SK-N-SH (cell line): ENCODE data around the gene ME1. TPM values are rescaled to one million over a fixed set of nuclear protein-coding genes. Genes with fewer than 3 reads are reported as not detected.
A peak's percentile ranks its signal among the peaks of the same experiment; 100 is the strongest.

Experiments used
- CTCF ChIA-PET: fragments of 300-600, 350-600 bp; formaldehyde crosslinking; extraction: SDS; loops from one replicate; lab custom pipeline; 2021; lab: Yijun Ruan, JAX
- POLR2A ChIA-PET: fragments of 350-600 bp; sonication (Branson Sonifier 250); formaldehyde crosslinking; extraction: SDS; loops from one replicate; lab custom pipeline; 2020; ENCODE audit warnings: antibody characterized with exemption, inconsistent platforms; lab: Yijun Ruan, JAX
- DNase-seq: peaks from one replicate; pipeline ENCODE4 v3.0.0; 2012
- H2AFZ ChIP-seq: fragments of 200-600 bp; sonication (generic); 2 replicates; pipeline ENCODE4 v1.8.1; 2016; ENCODE audit warnings: antibody characterized with exemption, mild to moderate bottlenecking, low read depth
- H3F3A ChIP-seq: fragments of 200-600 bp; sonication (generic); replicated peaks from 2 replicates; pipeline ENCODE3; 2016; ENCODE audit warnings: antibody characterized with exemption, mild to moderate bottlenecking; ENCODE audit not compliant: insufficient read depth
- H3K27ac ChIP-seq, 2 experiments: fragments of 200-500 bp in 1 of 2; fragments of 200-600 bp in 1 of 2; sonication (Bioruptor generic) in 1 of 2; sonication (generic), shearing (Covaris generic) in 1 of 2; 2 replicates each; pipeline versions ENCODE4 v1.5.1 to v1.6.1; 2014 to 2016; ENCODE audit warnings: low read depth in 2 of 2, inconsistent platforms in 1 of 2, low read length in 1 of 2, mild to moderate bottlenecking in 1 of 2, mixed read lengths in 1 of 2
- H3K27me3 ChIP-seq: fragments of 200-600 bp; sonication (generic), shearing (Covaris generic); 2 replicates; pipeline ENCODE4 v1.6.1; 2016; ENCODE audit warnings: mixed run types; ENCODE audit not compliant: insufficient read depth
- H3K36me3 ChIP-seq, 2 experiments: fragments of 200-500 bp in 1 of 2; fragments of 200-600 bp in 1 of 2; sonication (Bioruptor generic) in 1 of 2; sonication (generic) in 1 of 2; replicated peaks in 1 of 2; 2 replicates each; pipeline versions ENCODE3 to v1.5.1; 2014 to 2016; ENCODE audit warnings: low read length in 1 of 2, mild to moderate bottlenecking in 1 of 2; ENCODE audit not compliant: insufficient read depth in 2 of 2, control insufficient read depth in 1 of 2
- H3K4me1 ChIP-seq, 2 experiments: fragments of 200-500 bp in 1 of 2; fragments of 200-600 bp in 1 of 2; sonication (Bioruptor generic) in 1 of 2; sonication (generic), shearing (Covaris generic) in 1 of 2; 2 replicates each; pipeline versions ENCODE4 v1.5.1 to v1.6.1; 2014 to 2016; ENCODE audit warnings: low read depth in 1 of 2, low read length in 1 of 2, mixed run types in 1 of 2; ENCODE audit not compliant: insufficient read depth in 2 of 2, control insufficient read depth in 1 of 2
- H3K4me2 ChIP-seq: fragments of 200-600 bp; sonication (generic), shearing (Covaris generic); 2 replicates; pipeline ENCODE4 v1.6.1; 2017; ENCODE audit warnings: mixed run types
- H3K4me3 ChIP-seq, 2 experiments: fragments of 200-500 bp in 1 of 2; fragments of 200-600 bp in 1 of 2; sonication (Bioruptor generic) in 1 of 2; sonication (generic), shearing (Covaris generic) in 1 of 2; 2 replicates each; pipeline versions ENCODE4 v1.5.1 to v1.8.1; 2014 to 2016; ENCODE audit warnings: low read depth in 2 of 2, inconsistent platforms in 1 of 2, low read length in 1 of 2, mild to moderate bottlenecking in 1 of 2, mixed read lengths in 1 of 2, moderate library complexity in 1 of 2
- H3K79me2 ChIP-seq: fragments of 200-600 bp; sonication (generic); 2 replicates; pipeline ENCODE4 v1.8.1; 2017; ENCODE audit warnings: mild to moderate bottlenecking; ENCODE audit not compliant: insufficient read depth
- H3K9ac ChIP-seq: fragments of 200-600 bp; sonication (generic); 2 replicates; pipeline ENCODE4 v1.6.1; 2017; ENCODE audit warnings: mixed run types
- H3K9me2 ChIP-seq: fragments of 200-600 bp; sonication (generic); 2 replicates; pipeline ENCODE4 v1.6.1; 2017; ENCODE audit warnings: mixed run types
- H3K9me3 ChIP-seq: fragments of 200-600 bp; sonication (generic); 2 replicates; pipeline ENCODE4 v1.6.1; 2017; ENCODE audit warnings: mixed run types, mild to moderate bottlenecking, moderate library complexity
- H4K20me1 ChIP-seq: fragments of 200-600 bp; sonication (generic); 2 replicates; pipeline ENCODE4 v1.6.1; 2017; ENCODE audit warnings: mild to moderate bottlenecking, mixed run types; ENCODE audit not compliant: insufficient read depth
- ELF1 ChIP-seq: IDR thresholded peaks from 2 replicates; pipeline ENCODE4 v1.4.0; 2012
- EP300 ChIP-seq, 2 experiments: IDR thresholded peaks; 2 replicates each; pipeline versions ENCODE4 v1.4.0 to v1.6.1; 2012; ENCODE audit warnings: borderline replicate concordance in 1 of 2, low read depth in 1 of 2, low read length in 1 of 2
- EZH2phosphoT487 ChIP-seq: fragments of 200-600 bp; sonication (generic); IDR thresholded peaks from 2 replicates; pipeline ENCODE4 v1.6.1; 2017; ENCODE audit warnings: low read depth, mixed run types, mild to moderate bottlenecking, antibody characterized with exemption, moderate library complexity, borderline replicate concordance
- FOXJ3 ChIP-seq: sonication (generic); formaldehyde crosslinking; IDR thresholded peaks from 2 replicates; pipeline ENCODE4 v1.5.1; 2020; ENCODE audit warnings: mild to moderate bottlenecking, missing genetic modification reagents
- GABPA ChIP-seq: IDR thresholded peaks from 2 replicates; pipeline ENCODE4 v1.4.0; 2012; ENCODE audit warnings: low read depth, mild to moderate bottlenecking
- JUND ChIP-seq: IDR thresholded peaks from 2 replicates; pipeline ENCODE4 v1.4.0; 2012
- MXI1 ChIP-seq: IDR thresholded peaks from 2 replicates; pipeline ENCODE4 v1.6.1; 2012; ENCODE audit warnings: mild to moderate bottlenecking, low read depth, low read length, improper control_type of control experiment
- NFIC ChIP-seq: IDR thresholded peaks from 2 replicates; pipeline ENCODE4 v1.4.0; 2012; ENCODE audit warnings: borderline replicate concordance
- POLR2AphosphoS5 ChIP-seq: IDR thresholded peaks from 2 replicates; pipeline ENCODE4 v1.6.1; 2012; ENCODE audit warnings: low read depth, low read length
- RAD21 ChIP-seq: IDR thresholded peaks from 2 replicates; pipeline ENCODE4 v1.6.1; 2012; ENCODE audit warnings: mild to moderate bottlenecking, low read length
- RFX5 ChIP-seq: IDR thresholded peaks from 2 replicates; pipeline ENCODE4 v1.6.1; 2012; ENCODE audit warnings: mild to moderate bottlenecking, improper control_type of control experiment, low read length
- RXRA ChIP-seq: IDR thresholded peaks from 2 replicates; pipeline ENCODE4 v1.4.0; 2012; ENCODE audit warnings: low read depth, mild to moderate bottlenecking, borderline replicate concordance
- SMC3 ChIP-seq: IDR thresholded peaks from 2 replicates; pipeline ENCODE4 v1.6.1; 2012; ENCODE audit warnings: low read depth, low read length, improper control_type of control experiment
- TAF1 ChIP-seq: IDR thresholded peaks from 2 replicates; pipeline ENCODE4 v1.6.1; 2012; ENCODE audit warnings: low read depth, mild to moderate bottlenecking, low read length, moderate library complexity, borderline replicate concordance
- TEAD4 ChIP-seq: IDR thresholded peaks from 2 replicates; pipeline ENCODE4 v1.4.0; 2012; ENCODE audit warnings: mild to moderate bottlenecking, borderline replicate concordance; ENCODE audit not compliant: insufficient read depth
- YY1 ChIP-seq: IDR thresholded peaks from 2 replicates; pipeline ENCODE4 v1.4.0; 2012; ENCODE audit warnings: low read depth, mild to moderate bottlenecking
- WGBS: methylation state at CpG from one replicate; pipeline ENCODE4 v1.1.6; 2017; ENCODE audit warnings: low lambda C conversion rate; 5-methylcytosine and 5-hydroxymethylcytosine counted together
- polyA plus RNA-seq, 3 experiments: library from polyadenylated mRNA; depleted of rRNA; stranded (reverse); fragments of >200 nt; gene quantifications; 2 replicates each; pipeline ENCODE4 v1.2.3, GENCODE V29; 2012
- TF ChIP-seq, protein P1 (sequence below): fragments of 150-350 bp; IDR thresholded peaks from 2 replicates; pipeline ENCODE4 v1.6.1; 2017; ENCODE audit warnings: antibody characterized with exemption, low read length, low read depth, borderline replicate concordance
- TF ChIP-seq, protein P2 (sequence below): IDR thresholded peaks from 2 replicates; pipeline ENCODE4 v1.4.0; 2012; ENCODE audit warnings: low read depth, borderline replicate concordance
- TF ChIP-seq, protein P3 (sequence below): fragments of 150-350 bp; IDR thresholded peaks from 2 replicates; pipeline ENCODE4 v1.6.1; 2016; ENCODE audit warnings: mild to moderate bottlenecking, low read depth, low read length
- TF ChIP-seq, protein P4 (sequence below): IDR thresholded peaks from 2 replicates; pipeline ENCODE4 v1.4.0; 2012; ENCODE audit warnings: low read depth
- TF ChIP-seq, protein P5 (sequence below): fragments of 200-600 bp; sonication (generic); IDR thresholded peaks from 2 replicates; pipeline ENCODE4 v1.6.1; 2017; ENCODE audit warnings: antibody characterized with exemption, mild to moderate bottlenecking, moderate library complexity
- TF ChIP-seq, protein P6 (sequence below): IDR thresholded peaks from 2 replicates; pipeline ENCODE4 v1.6.1; 2012; ENCODE audit warnings: mild to moderate bottlenecking, low read depth, low read length, moderate library complexity
- TF ChIP-seq, protein P7 (sequence below): IDR thresholded peaks from 2 replicates; pipeline ENCODE4; 2012

Gene ME1
- polyA plus RNA-seq, 1 of the 3 experiments (the other 2 are of a cell fraction): 4.9 TPM

DNA sequence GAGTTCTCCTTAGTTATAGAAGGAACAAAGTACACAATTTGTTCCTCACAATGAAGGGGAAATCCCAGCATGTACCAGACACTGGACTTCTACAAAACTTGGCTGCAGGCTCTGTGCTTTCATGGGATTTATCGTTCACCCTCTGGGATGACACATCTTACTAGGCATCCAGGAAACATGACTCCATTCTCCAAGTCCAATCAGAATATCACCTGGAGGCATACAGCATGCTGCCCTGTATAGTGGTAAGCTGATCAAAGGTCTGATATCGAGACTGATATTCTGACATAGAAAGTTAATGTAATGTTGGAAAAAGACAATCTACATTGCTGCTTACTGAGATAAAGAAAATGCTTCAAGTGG is 231.0 kb downstream of the ME1 start:
- peaks cover 21% of the 10 kb centered on the region for H3F3A ChIP-seq
- H3K9me3 ChIP-seq: no peaks in the 10 kb centered on the region
- ChIA-PET CTCF (interaction anchor here (1.2 to 2.2 kb wide), 4 partner anchors 10 to 314 kb away, joined by 3 to 9 read pairs (median 4); no protein-coding TSS in a partner anchor), POLR2A (no interaction called here)
- H3K27ac ChIP-seq: peak overlapping the region in 1 of 2 experiments; percentile 57; a peak in 2 of 4 replicates
- H3K36me3 ChIP-seq: peaks cover 15 to 27% of the 10 kb centered on the region in 2 experiments
- no peak overlapping the region for H2AFZ ChIP-seq
- H3K4me1 ChIP-seq: peaks cover 3 to 20% of the 10 kb centered on the region in 2 experiments; a peak in 2 of 4 replicates
- no peaks in the 10 kb centered on the region for H3K9me2 ChIP-seq
- H4K20me1 ChIP-seq: no peaks in the 10 kb centered on the region
- no peak overlapping the region for H3K4me2 ChIP-seq
- H3K9ac ChIP-seq: no peak overlapping the region
- H3K79me2 ChIP-seq: peaks cover 2% of the 10 kb centered on the region
- no peak for DNase-seq
- WGBS: 17% methylated on average over 2 of the region's 2 CpGs
- H3K4me3 ChIP-seq: no peak overlapping the region
- no peaks in the 10 kb centered on the region for H3K27me3 ChIP-seq
- TF ChIP-seq EP300 (IDR thresholded peaks at IDR 0.05; ENCODE audit: borderline replicate concordance in 1 of 2, low read depth in 1 of 2, low read length in 1 of 2) (no peak), POLR2AphosphoS5 (no peak), JUND (peak; percentile 23; the same call in 1 of the 2 replicates), TEAD4 (no peak), ELF1 (no peak), YY1 (no peak), EZH2phosphoT487 (no peak), RFX5 (no peak), FOXJ3 (CRISPR knock-in tag) (no peak), RAD21 (no peak), SMC3 (no peak), NFIC (peak; percentile 31; the same call in 1 of the 2 replicates), MXI1 (no peak), TAF1 (no peak), GABPA (no peak), RXRA (no peak)
- TF ChIP-seq, protein P1, sequence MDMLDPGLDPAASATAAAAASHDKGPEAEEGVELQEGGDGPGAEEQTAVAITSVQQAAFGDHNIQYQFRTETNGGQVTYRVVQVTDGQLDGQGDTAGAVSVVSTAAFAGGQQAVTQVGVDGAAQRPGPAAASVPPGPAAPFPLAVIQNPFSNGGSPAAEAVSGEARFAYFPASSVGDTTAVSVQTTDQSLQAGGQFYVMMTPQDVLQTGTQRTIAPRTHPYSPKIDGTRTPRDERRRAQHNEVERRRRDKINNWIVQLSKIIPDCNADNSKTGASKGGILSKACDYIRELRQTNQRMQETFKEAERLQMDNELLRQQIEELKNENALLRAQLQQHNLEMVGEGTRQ: no peak
- TF ChIP-seq, protein P2, sequence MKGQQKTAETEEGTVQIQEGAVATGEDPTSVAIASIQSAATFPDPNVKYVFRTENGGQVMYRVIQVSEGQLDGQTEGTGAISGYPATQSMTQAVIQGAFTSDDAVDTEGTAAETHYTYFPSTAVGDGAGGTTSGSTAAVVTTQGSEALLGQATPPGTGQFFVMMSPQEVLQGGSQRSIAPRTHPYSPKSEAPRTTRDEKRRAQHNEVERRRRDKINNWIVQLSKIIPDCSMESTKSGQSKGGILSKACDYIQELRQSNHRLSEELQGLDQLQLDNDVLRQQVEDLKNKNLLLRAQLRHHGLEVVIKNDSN: no peak
- TF ChIP-seq, protein P3, sequence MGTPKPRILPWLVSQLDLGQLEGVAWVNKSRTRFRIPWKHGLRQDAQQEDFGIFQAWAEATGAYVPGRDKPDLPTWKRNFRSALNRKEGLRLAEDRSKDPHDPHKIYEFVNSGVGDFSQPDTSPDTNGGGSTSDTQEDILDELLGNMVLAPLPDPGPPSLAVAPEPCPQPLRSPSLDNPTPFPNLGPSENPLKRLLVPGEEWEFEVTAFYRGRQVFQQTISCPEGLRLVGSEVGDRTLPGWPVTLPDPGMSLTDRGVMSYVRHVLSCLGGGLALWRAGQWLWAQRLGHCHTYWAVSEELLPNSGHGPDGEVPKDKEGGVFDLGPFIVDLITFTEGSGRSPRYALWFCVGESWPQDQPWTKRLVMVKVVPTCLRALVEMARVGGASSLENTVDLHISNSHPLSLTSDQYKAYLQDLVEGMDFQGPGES: no peak
- TF ChIP-seq, protein P4, sequence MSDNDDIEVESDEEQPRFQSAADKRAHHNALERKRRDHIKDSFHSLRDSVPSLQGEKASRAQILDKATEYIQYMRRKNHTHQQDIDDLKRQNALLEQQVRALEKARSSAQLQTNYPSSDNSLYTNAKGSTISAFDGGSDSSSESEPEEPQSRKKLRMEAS: no peak
- TF ChIP-seq, protein P5, sequence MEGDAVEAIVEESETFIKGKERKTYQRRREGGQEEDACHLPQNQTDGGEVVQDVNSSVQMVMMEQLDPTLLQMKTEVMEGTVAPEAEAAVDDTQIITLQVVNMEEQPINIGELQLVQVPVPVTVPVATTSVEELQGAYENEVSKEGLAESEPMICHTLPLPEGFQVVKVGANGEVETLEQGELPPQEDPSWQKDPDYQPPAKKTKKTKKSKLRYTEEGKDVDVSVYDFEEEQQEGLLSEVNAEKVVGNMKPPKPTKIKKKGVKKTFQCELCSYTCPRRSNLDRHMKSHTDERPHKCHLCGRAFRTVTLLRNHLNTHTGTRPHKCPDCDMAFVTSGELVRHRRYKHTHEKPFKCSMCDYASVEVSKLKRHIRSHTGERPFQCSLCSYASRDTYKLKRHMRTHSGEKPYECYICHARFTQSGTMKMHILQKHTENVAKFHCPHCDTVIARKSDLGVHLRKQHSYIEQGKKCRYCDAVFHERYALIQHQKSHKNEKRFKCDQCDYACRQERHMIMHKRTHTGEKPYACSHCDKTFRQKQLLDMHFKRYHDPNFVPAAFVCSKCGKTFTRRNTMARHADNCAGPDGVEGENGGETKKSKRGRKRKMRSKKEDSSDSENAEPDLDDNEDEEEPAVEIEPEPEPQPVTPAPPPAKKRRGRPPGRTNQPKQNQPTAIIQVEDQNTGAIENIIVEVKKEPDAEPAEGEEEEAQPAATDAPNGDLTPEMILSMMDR: no peak
- TF ChIP-seq, protein P6, sequence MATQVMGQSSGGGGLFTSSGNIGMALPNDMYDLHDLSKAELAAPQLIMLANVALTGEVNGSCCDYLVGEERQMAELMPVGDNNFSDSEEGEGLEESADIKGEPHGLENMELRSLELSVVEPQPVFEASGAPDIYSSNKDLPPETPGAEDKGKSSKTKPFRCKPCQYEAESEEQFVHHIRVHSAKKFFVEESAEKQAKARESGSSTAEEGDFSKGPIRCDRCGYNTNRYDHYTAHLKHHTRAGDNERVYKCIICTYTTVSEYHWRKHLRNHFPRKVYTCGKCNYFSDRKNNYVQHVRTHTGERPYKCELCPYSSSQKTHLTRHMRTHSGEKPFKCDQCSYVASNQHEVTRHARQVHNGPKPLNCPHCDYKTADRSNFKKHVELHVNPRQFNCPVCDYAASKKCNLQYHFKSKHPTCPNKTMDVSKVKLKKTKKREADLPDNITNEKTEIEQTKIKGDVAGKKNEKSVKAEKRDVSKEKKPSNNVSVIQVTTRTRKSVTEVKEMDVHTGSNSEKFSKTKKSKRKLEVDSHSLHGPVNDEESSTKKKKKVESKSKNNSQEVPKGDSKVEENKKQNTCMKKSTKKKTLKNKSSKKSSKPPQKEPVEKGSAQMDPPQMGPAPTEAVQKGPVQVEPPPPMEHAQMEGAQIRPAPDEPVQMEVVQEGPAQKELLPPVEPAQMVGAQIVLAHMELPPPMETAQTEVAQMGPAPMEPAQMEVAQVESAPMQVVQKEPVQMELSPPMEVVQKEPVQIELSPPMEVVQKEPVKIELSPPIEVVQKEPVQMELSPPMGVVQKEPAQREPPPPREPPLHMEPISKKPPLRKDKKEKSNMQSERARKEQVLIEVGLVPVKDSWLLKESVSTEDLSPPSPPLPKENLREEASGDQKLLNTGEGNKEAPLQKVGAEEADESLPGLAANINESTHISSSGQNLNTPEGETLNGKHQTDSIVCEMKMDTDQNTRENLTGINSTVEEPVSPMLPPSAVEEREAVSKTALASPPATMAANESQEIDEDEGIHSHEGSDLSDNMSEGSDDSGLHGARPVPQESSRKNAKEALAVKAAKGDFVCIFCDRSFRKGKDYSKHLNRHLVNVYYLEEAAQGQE: no peak
- TF ChIP-seq, protein P7, sequence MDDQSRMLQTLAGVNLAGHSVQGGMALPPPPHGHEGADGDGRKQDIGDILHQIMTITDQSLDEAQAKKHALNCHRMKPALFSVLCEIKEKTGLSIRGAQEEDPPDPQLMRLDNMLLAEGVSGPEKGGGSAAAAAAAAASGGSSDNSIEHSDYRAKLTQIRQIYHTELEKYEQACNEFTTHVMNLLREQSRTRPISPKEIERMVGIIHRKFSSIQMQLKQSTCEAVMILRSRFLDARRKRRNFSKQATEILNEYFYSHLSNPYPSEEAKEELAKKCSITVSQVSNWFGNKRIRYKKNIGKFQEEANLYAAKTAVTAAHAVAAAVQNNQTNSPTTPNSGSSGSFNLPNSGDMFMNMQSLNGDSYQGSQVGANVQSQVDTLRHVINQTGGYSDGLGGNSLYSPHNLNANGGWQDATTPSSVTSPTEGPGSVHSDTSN: peak; percentile 31
